Uterus (tissue), 4 donors: Measurements from ENCODE around the gene CAPRIN2. TPM values are rescaled to one million over a fixed set of nuclear protein-coding genes. Genes with fewer than 3 reads are reported as not detected.

Experiments used
- DNase-seq, 2 donors: peaks; one replicate each; pipeline ENCODE4 v3.0.0-alpha.2; 2019 to 2020
- H3K27ac ChIP-seq, 2 donors: fragments of 200-600 bp; sonication (generic); 1 replicate in 1 of 2; 2 replicates in 1 of 2; pipeline ENCODE4 v1.5.1; 2016 to 2018
- H3K27me3 ChIP-seq, 2 donors: fragments of 200-600 bp; sonication (generic); one replicate each; pipeline ENCODE4 v1.5.1; 2018 to 2019; ENCODE audit warnings: control low read depth in 1 of 2
- H3K36me3 ChIP-seq, 2 donors: fragments of 200-600 bp; sonication (generic); one replicate each; pipeline ENCODE4 v1.5.1; 2019; ENCODE audit warnings: control low read depth in 1 of 2
- H3K4me1 ChIP-seq, 2 donors: fragments of 200-600 bp; sonication (generic); one replicate each; pipeline ENCODE4 v1.5.1; 2018 to 2019; ENCODE audit warnings: control low read depth in 1 of 2
- H3K4me3 ChIP-seq, 2 donors: fragments of 200-600 bp; sonication (generic); 1 replicate in 1 of 2; 2 replicates in 1 of 2; pipeline ENCODE4 v1.5.1; 2018 to 2019; ENCODE audit warnings: mild to moderate bottlenecking in 1 of 2
- H3K9me3 ChIP-seq, 2 donors: fragments of 200-600 bp; sonication (generic); one replicate each; pipeline ENCODE4 v1.5.1; 2019; ENCODE audit warnings: control low read depth in 1 of 2
- POLR2A ChIP-seq, 2 donors: fragments of 450-650 bp; IDR thresholded peaks; one replicate each; pipeline ENCODE4 v1.6.1; 2016; ENCODE audit warnings: antibody characterized with exemption in 2 of 2, mild to moderate bottlenecking in 1 of 2, moderate library complexity in 1 of 2
- intact Hi-C: fragments of 100-400 bp; cut with DNase I; formaldehyde crosslinking; loops from one replicate; pipeline ENCODE4 v1.15.1; 2023; ENCODE audit warnings: low total_unique reads
- total RNA-seq, 4 donors: library from RNA; depleted of rRNA in 3 of 4; stranded (reverse); fragments of >200 nt in 3 of 4; gene quantifications; one replicate each; pipeline versions ENCODE4 v1.1.0 to v1.2.4, GENCODE V29; 2014 to 2023
- TF ChIP-seq, protein P1 (sequence below), 4 experiments: fragments of 200-600 bp in 2 of 4; fragments of 450-650 bp in 2 of 4; sonication (generic) in 2 of 4; IDR thresholded peaks; one replicate each; pipeline ENCODE4 v1.5.1; 2016 to 2019; ENCODE audit warnings: antibody characterized with exemption in 4 of 4, mild to moderate bottlenecking in 2 of 4, moderate library complexity in 1 of 4
- donor health status: DM: yes; HTN: yes; CAD: no.

Gene CAPRIN2
- total RNA-seq, 4 donors from 2014 or later: 8.2 to 47.6 (median 35.8) TPM

DNA sequence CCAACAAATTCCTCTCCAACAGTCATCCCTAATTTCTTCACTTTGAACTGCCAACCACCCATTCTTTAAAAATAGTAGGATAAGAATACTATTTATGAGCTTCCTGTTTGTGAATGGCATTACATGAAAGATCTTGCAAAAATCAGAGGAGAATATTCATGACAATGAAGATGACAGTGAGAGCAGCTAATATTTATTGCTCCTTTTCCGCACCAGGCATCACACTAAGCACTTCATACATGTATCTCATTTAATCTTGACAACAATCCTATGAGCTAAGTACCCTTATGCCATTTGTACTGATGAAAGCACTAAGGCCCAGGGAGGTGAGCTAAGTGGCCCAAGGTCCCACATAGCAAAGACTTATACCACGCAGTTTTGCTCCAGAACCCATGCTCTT lies 37.3 kb upstream of the CAPRIN2 start:
- no peak for TF ChIP-seq POLR2A (IDR thresholded peaks at IDR 0.05)
- TF ChIP-seq, protein P1, sequence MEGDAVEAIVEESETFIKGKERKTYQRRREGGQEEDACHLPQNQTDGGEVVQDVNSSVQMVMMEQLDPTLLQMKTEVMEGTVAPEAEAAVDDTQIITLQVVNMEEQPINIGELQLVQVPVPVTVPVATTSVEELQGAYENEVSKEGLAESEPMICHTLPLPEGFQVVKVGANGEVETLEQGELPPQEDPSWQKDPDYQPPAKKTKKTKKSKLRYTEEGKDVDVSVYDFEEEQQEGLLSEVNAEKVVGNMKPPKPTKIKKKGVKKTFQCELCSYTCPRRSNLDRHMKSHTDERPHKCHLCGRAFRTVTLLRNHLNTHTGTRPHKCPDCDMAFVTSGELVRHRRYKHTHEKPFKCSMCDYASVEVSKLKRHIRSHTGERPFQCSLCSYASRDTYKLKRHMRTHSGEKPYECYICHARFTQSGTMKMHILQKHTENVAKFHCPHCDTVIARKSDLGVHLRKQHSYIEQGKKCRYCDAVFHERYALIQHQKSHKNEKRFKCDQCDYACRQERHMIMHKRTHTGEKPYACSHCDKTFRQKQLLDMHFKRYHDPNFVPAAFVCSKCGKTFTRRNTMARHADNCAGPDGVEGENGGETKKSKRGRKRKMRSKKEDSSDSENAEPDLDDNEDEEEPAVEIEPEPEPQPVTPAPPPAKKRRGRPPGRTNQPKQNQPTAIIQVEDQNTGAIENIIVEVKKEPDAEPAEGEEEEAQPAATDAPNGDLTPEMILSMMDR (IDR thresholded peaks at IDR 0.05): no peak
- Histone ChIP-seq H3K27ac (no peak overlapping the region), H3K4me1 (no peaks in the 10 kb centered on the region), H3K9me3 (no peaks in the 10 kb centered on the region), H3K27me3 (no peaks in the 10 kb centered on the region), H3K4me3 (no peak overlapping the region), H3K36me3 (no peaks in the 10 kb centered on the region)
- intact Hi-C loops: no loop called here
- no peak for DNase-seq

DNA sequence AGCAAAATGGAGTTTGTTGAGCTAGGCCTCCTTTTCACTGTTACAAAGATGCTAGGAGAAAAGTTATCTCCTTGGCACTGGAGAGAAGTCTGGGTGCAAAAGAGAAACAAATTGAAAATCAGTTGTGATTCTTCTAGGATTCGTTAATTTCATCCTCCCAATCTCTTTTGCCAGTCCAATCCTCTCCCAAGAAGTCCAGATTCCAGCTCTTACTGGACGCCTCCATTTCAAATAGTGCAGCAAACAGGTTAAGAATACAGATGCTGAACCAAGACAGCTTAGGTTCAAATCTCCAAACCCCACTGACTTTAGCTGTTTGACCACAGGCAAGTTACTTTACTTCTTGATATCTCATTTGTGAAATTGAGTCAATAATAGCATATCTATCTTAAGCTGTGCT lies 34.0 kb upstream of the CAPRIN2 start:
- Histone ChIP-seq H3K4me3 (no peak overlapping the region), H3K4me1 (no peaks in the 10 kb centered on the region), H3K9me3 (no peaks in the 10 kb centered on the region), H3K27ac (no peak overlapping the region), H3K36me3 (no peaks in the 10 kb centered on the region), H3K27me3 (no peaks in the 10 kb centered on the region)
- no peak for DNase-seq
- TF ChIP-seq, protein P1 (IDR thresholded peaks at IDR 0.05): no peak
- TF ChIP-seq POLR2A (IDR thresholded peaks at IDR 0.05): no peak
- intact Hi-C loops: no loop called here

DNA sequence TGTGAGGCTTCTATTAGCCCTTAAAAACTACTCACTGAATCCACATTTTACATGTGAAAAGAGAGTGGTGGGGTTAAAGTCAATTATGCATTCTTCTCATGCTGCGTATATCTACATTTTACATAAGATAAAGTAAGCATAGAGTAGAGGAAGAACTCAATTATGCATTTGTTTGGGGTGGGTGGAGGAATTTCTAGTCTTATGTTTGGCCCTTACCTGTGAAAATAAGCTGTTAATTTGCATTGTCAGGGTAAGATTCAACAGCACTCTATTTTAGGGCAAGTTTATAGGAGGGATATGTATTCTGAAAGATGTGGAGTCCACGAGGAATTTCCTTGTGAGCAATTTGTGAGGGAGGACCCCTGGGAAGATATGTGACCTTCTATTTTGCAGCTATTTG lies 30.9 kb upstream of the CAPRIN2 start:
- no peak for DNase-seq
- no peaks in the 10 kb centered on the region for H3K36me3 ChIP-seq
- intact Hi-C loops: no loop called here
- no peaks in the 10 kb centered on the region for H3K9me3 ChIP-seq
- H3K27me3 ChIP-seq: no peaks in the 10 kb centered on the region
- no peak overlapping the region for H3K4me3 ChIP-seq
- H3K4me1 ChIP-seq: no peaks in the 10 kb centered on the region
- TF ChIP-seq, protein P1 (IDR thresholded peaks at IDR 0.05): no peak
- TF ChIP-seq POLR2A (IDR thresholded peaks at IDR 0.05): no peak
- no peak overlapping the region for H3K27ac ChIP-seq

DNA sequence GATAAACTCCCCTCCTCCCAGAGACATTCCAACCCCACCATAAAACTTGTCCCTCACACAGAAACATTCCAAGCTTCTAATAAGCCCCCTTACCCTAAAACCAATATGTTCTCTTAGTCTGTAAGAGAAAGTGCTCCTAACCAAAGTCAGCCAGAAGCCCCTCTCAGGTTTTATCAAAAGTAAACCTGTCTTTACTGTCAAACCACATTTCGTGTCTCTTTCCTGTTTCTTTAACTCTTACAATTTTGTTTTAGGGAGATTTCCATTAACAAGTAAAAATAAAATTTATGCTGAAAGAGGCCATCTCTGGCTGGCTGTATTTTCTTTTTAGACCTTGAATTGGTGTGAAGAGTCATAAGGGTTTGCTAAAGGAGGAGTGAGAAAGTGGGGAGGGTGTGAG lies 29.8 kb upstream of the CAPRIN2 start:
- no peaks in the 10 kb centered on the region for H3K36me3 ChIP-seq
- H3K27ac ChIP-seq: no peak overlapping the region
- no peaks in the 10 kb centered on the region for H3K9me3 ChIP-seq
- H3K4me3 ChIP-seq: no peak overlapping the region
- no peaks in the 10 kb centered on the region for H3K4me1 ChIP-seq
- no peak for TF ChIP-seq POLR2A (IDR thresholded peaks at IDR 0.05)
- TF ChIP-seq, protein P1 (IDR thresholded peaks at IDR 0.05): no peak
- H3K27me3 ChIP-seq: no peaks in the 10 kb centered on the region
- intact Hi-C loops: no loop called here
- no peak for DNase-seq

DNA sequence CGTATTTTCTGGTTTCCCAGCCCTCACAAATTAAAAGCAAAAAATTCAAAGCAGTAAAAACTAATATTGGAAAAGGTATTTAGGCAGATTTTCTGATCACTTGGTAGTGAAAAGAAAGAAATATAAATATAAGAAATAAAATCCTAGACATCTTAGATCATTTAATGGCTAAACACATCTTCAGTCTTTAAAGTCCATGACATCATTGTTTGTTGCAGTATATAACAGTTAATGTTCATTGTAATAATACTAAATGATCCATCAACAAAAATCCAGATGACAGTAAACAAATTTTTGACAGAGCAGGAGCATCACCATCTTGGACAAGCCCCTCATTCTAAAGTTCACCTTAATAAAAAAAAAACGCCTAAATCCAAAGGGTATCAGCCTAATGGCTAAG lies 29.2 kb upstream of the CAPRIN2 start:
- intact Hi-C loops: no loop called here
- DNase-seq: no peak
- TF ChIP-seq POLR2A (IDR thresholded peaks at IDR 0.05): no peak
- TF ChIP-seq, protein P1 (IDR thresholded peaks at IDR 0.05): no peak
- H3K36me3 ChIP-seq: no peaks in the 10 kb centered on the region
- H3K9me3 ChIP-seq: no peaks in the 10 kb centered on the region
- H3K27me3 ChIP-seq: no peaks in the 10 kb centered on the region
- no peaks in the 10 kb centered on the region for H3K4me1 ChIP-seq
- H3K4me3 ChIP-seq: no peak overlapping the region
- H3K27ac ChIP-seq: no peak overlapping the region
